K562 (cell line): ENCODE results near the gene TLN1. TPM values are rescaled to one million over a fixed set of nuclear protein-coding genes. Genes with fewer than 3 reads are reported as not detected.

Source experiments
- ATAC-seq: fragments of 200-7000 bp; cut with Tn5 transposase; 3 replicates; pipeline ENCODE4 v1.9.1; 2020; ENCODE audit warnings: moderate library complexity
- BruUV-seq: library from RNA; stranded (reverse); fragments of 400-500 nt; replicated peaks from 2 replicates; lab custom pipeline; 2021; lab: Mats Ljungman, UMichigan
- CTCF ChIA-PET: fragments of 300-600 bp; formaldehyde crosslinking; extraction: SDS; loops from one replicate; lab custom pipeline; 2021; ENCODE audit warnings: low intra/inter-chr PET ratio; lab: Yijun Ruan, JAX
- POLR2A ChIA-PET: fragments of 300-600, 350-650 bp; sonication (Branson Sonifier 250); formaldehyde crosslinking; extraction: SDS; loops from one replicate; lab custom pipeline; 2021; ENCODE audit warnings: antibody characterized with exemption, inconsistent platforms; lab: Yijun Ruan, JAX
- DNase-seq, 4 experiments: peaks; one replicate each; pipeline versions ENCODE4 v3.0.0 to v3.0.0-alpha.2; 2011 to 2018; ENCODE audit warnings: low spot score in 3 of 4, mixed read lengths in 3 of 4; ENCODE audit errors: extremely low read depth in 1 of 4
- FAIRE-seq: peaks from 2 replicates; lab custom pipeline; 2011; peaks lifted over from hg19 to GRCh38; lab: Jason Lieb, UNC
- H2AFZ ChIP-seq: 2 replicates; pipeline ENCODE4 v1.6.0; 2011; ENCODE audit warnings: low read depth, low read length, control low read depth, inconsistent platforms
- H3K27ac ChIP-seq: fragments of 200-600 bp; 3 replicates; pipeline ENCODE4 v1.8.0; 2011; ENCODE audit warnings: low read depth, mild to moderate bottlenecking, control low read depth, inconsistent platforms, low read length, moderate library complexity, mixed read lengths; ENCODE audit errors: extremely low read depth
- H3K27me3 ChIP-seq, 2 experiments: fragments of 300-600 bp in 1 of 2; 2 replicates in 1 of 2; 3 replicates in 1 of 2; pipeline versions ENCODE4 v1.6.0 to v1.8.0; 2011; ENCODE audit warnings: inconsistent platforms in 2 of 2, low read length in 2 of 2, mild to moderate bottlenecking in 1 of 2, mixed read lengths in 1 of 2, moderate library complexity in 1 of 2; ENCODE audit not compliant: control insufficient read depth in 2 of 2, insufficient read depth in 2 of 2
- H3K36me3 ChIP-seq: fragments of 300-600 bp; 3 replicates; pipeline ENCODE4 v1.8.0; 2011; ENCODE audit warnings: mild to moderate bottlenecking, low read length, inconsistent platforms; ENCODE audit not compliant: control insufficient read depth, insufficient read depth
- H3K4me1 ChIP-seq, 2 experiments: fragments of 200-600 bp in 1 of 2; replicated peaks in 1 of 2; 2 replicates in 1 of 2; 3 replicates in 1 of 2; pipeline versions ENCODE4 v1.5.1 to v1.8.0; 2011; ENCODE audit warnings: inconsistent platforms in 2 of 2, low read length in 2 of 2, mild to moderate bottlenecking in 1 of 2, mixed read lengths in 1 of 2, moderate library complexity in 1 of 2; ENCODE audit not compliant: control insufficient read depth in 2 of 2, insufficient read depth in 2 of 2
- H3K4me2 ChIP-seq: 2 replicates; pipeline ENCODE4 v1.6.1; 2011; ENCODE audit warnings: low read length, control low read depth, inconsistent platforms, mixed read lengths; ENCODE audit not compliant: insufficient read depth
- H3K4me3 ChIP-seq: fragments of 200-600 bp; sonication (generic), shearing (Covaris generic); 2 replicates; pipeline ENCODE4 v1.5.1; 2016; ENCODE audit warnings: control low read depth, inconsistent platforms
- H3K79me2 ChIP-seq: fragments of 200-600 bp; 3 replicates; pipeline ENCODE4 v1.8.0; 2011; ENCODE audit warnings: low read length, inconsistent platforms; ENCODE audit not compliant: control insufficient read depth, insufficient read depth
- H3K9ac ChIP-seq, 2 experiments: 2 replicates each; pipeline versions ENCODE4 v1.6.0 to v1.6.1; 2011; ENCODE audit warnings: low read depth in 2 of 2, low read length in 2 of 2, control low read depth in 1 of 2, inconsistent platforms in 1 of 2, mild to moderate bottlenecking in 1 of 2, mixed read lengths in 1 of 2; ENCODE audit not compliant: insufficient read depth in 1 of 2
- H3K9me1 ChIP-seq: one replicate; pipeline ENCODE4 v1.6.0; 2011; ENCODE audit warnings: inconsistent platforms, mild to moderate bottlenecking, low read length, moderate library complexity; ENCODE audit not compliant: control insufficient read depth, insufficient read depth
- H3K9me3 ChIP-seq: replicated peaks from 2 replicates; pipeline ENCODE4 v1.5.1; 2011; ENCODE audit warnings: low read depth, low read length, inconsistent platforms; ENCODE audit not compliant: control insufficient read depth, insufficient read depth
- H4K20me1 ChIP-seq: replicated peaks from 2 replicates; pipeline ENCODE4 v1.6.1; 2011; ENCODE audit warnings: low read length, inconsistent platforms, mixed read lengths; ENCODE audit not compliant: control insufficient read depth, insufficient read depth
- HNRNPL ChIP-seq: fragments of 200-400 bp; formaldehyde crosslinking; IDR thresholded peaks from 2 replicates; pipeline ENCODE4 v1.6.1; 2017; ENCODE audit warnings: low read depth, mild to moderate bottlenecking, low read length
- HNRNPLL ChIP-seq: fragments of 200-400 bp; formaldehyde crosslinking; IDR thresholded peaks from 2 replicates; pipeline ENCODE4 v1.6.1; 2017; ENCODE audit warnings: low read length, low read depth, mild to moderate bottlenecking; ENCODE audit not compliant: poor library complexity, severe bottlenecking
- PHF21A ChIP-seq: fragments of 450-650 bp; IDR thresholded peaks from 2 replicates; pipeline ENCODE4 v1.6.1; 2017; ENCODE audit warnings: low read depth, borderline replicate concordance
- RBM17 ChIP-seq: fragments of 200-400 bp; formaldehyde crosslinking; IDR thresholded peaks from 2 replicates; pipeline ENCODE4 v1.6.1; 2017; ENCODE audit warnings: low read depth, mild to moderate bottlenecking, low read length, borderline replicate concordance
- TAL1 ChIP-seq: fragments of 450-650 bp; IDR thresholded peaks from 2 replicates; pipeline ENCODE4 v1.6.1; 2016; ENCODE audit warnings: mild to moderate bottlenecking
- TRIM28 ChIP-seq: fragments of 450-650 bp; IDR thresholded peaks from 2 replicates; pipeline ENCODE4 v1.6.1; 2017
- TSC22D4 ChIP-seq: fragments of 450-650 bp; IDR thresholded peaks from 2 replicates; pipeline ENCODE4 v1.6.1; 2016; ENCODE audit warnings: missing genetic modification characterization, missing biosample characterization, control low read depth
- WGBS: fragments of 100-300 bp; shearing (Covaris generic); methylation state at CpG from one replicate; pipeline ENCODE4 v1.1.6; 2016; ENCODE audit warnings: low coverage, mixed read lengths; ENCODE audit not compliant: insufficient coverage; ENCODE audit errors: missing lambda C conversion rate; 5-methylcytosine and 5-hydroxymethylcytosine counted together
- in situ Hi-C: fragments of 300-500 bp; cut with MboI; formaldehyde crosslinking; loops from 4 replicates; pipeline ENCODE4 v1.15.0; 2018; ENCODE audit warnings: inconsistent platforms, mixed read lengths
- intact Hi-C: fragments of 100-400 bp; cut with micrococcal nuclease; formaldehyde crosslinking; loops from 2 replicates; pipeline ENCODE4 v1.14.2; 2022
- polyA plus RNA-seq, 8 experiments: library from polyadenylated mRNA; depleted of rRNA in 4 of 8; stranded (reverse) in 5 of 8; unstranded in 3 of 8; fragments of >200 nt; fragmentation: Nextera tagmentation in 2 of 8; fragmentation: Illumina TruSeq in 1 of 8; extraction: Ambion mirVana in 2 of 8; extraction: Trizol in 1 of 8; gene quantifications; 2 replicates each; pipeline versions ENCODE4 v1.2.1 to v1.2.3, GENCODE V29; 2011 to 2014; ENCODE audit warnings: inconsistent platforms in 1 of 8, missing spikeins in 1 of 8
- total RNA-seq, 7 experiments: library from RNA; depleted of rRNA in 6 of 7; stranded (reverse); fragments of >200 nt in 6 of 7; fragmentation: Illumina TruSeq in 2 of 7; extraction: Trizol in 2 of 7; gene quantifications; 2 replicates each; pipeline versions ENCODE4 v1.2.1 to v1.2.3, GENCODE V29; 2011 to 2021; ENCODE audit warnings: low replicate concordance in 1 of 7
- TF ChIP-seq, protein P1 (sequence below): fragments of 450-650 bp; IDR thresholded peaks from 2 replicates; pipeline ENCODE4 v1.6.1; 2016
- TF ChIP-seq, protein P2 (sequence below): fragments of 250-450 bp; sonication (Bioruptor Pico); IDR thresholded peaks from 2 replicates; pipeline ENCODE4 v1.8.0; 2022; ENCODE audit warnings: inconsistent platforms, mild to moderate bottlenecking, moderate library complexity, borderline replicate concordance
- TF ChIP-seq, protein P3 (sequence below): fragments of 250-450 bp; sonication (Bioruptor Pico); IDR thresholded peaks from 2 replicates; pipeline ENCODE4 v1.9.0; 2021; ENCODE audit warnings: mild to moderate bottlenecking
- TF ChIP-seq, protein P4 (sequence below): sonication (generic); formaldehyde crosslinking; IDR thresholded peaks from 2 replicates; pipeline ENCODE4 v1.8.0; 2022; ENCODE audit warnings: mild to moderate bottlenecking, low read depth, missing genetic modification reagents

The TLN1 gene
- total and polyA plus RNA-seq, 9 of the 15 experiments (the other 6 are each of a cell fraction or from before 2014, with no cell fraction given) = 3.6 to 240 (median 54.8) TPM

DNA sequence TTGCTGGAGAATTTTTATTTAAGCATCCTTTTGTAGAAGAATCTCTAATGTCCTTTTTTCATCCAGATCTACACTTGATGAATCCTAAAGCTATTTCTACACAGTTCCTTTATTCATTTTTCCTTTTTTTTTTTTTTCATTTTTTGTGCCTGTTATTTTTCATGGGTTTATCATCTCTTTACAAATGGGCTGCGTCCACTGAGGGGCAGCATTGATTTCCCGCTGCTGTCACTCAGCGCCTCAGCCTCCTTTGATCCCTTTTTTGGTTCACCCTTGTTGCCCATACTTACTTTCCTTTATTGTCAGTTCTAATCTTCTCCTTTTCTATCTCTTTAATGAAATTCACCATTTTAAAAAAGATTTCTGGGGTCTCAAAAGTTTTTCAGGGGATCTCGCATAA is 27.8 kb upstream of the TLN1 start:
- Histone ChIP-seq H2AFZ (no peak overlapping the region), H3K4me1 (peaks cover 3 to 9% of the 10 kb centered on the region in 2 experiments; a peak in 3 of 5 replicates), H3K4me3 (no peak overlapping the region), H3K36me3 (no peaks in the 10 kb centered on the region; the same call in 2 of the 3 replicates), H3K9me1 (no peaks in the 10 kb centered on the region), H3K4me2 (no peak overlapping the region), H4K20me1 (no peaks in the 10 kb centered on the region), H3K79me2 (peaks cover 53% of the 10 kb centered on the region), H3K27me3 (no peaks in the 10 kb centered on the region), H3K9ac (no peak overlapping the region), H3K9me3 (no peaks in the 10 kb centered on the region), H3K27ac (no peak overlapping the region)
- no peak for FAIRE-seq
- POLR2A ChIA-PET = interaction anchor here (0.6 to 1.2 kb wide), 2 partner anchors 12 to 152 kb away, joined by 3 to 5 read pairs; no protein-coding TSS in a partner anchor
- 74% methylated on average over 4 of the region's 4 CpGs for WGBS
- ATAC-seq = no peak
- CTCF ChIA-PET = no interaction called here
- no peak for DNase-seq
- intact Hi-C loops (no loop called here), in situ Hi-C loops (no loop called here)
- BruUV-seq = no TSS peak
- TF ChIP-seq, protein P1, sequence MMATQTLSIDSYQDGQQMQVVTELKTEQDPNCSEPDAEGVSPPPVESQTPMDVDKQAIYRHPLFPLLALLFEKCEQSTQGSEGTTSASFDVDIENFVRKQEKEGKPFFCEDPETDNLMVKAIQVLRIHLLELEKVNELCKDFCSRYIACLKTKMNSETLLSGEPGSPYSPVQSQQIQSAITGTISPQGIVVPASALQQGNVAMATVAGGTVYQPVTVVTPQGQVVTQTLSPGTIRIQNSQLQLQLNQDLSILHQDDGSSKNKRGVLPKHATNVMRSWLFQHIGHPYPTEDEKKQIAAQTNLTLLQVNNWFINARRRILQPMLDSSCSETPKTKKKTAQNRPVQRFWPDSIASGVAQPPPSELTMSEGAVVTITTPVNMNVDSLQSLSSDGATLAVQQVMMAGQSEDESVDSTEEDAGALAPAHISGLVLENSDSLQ = peak; percentile 48
- TF ChIP-seq HNRNPL = no peak

DNA sequence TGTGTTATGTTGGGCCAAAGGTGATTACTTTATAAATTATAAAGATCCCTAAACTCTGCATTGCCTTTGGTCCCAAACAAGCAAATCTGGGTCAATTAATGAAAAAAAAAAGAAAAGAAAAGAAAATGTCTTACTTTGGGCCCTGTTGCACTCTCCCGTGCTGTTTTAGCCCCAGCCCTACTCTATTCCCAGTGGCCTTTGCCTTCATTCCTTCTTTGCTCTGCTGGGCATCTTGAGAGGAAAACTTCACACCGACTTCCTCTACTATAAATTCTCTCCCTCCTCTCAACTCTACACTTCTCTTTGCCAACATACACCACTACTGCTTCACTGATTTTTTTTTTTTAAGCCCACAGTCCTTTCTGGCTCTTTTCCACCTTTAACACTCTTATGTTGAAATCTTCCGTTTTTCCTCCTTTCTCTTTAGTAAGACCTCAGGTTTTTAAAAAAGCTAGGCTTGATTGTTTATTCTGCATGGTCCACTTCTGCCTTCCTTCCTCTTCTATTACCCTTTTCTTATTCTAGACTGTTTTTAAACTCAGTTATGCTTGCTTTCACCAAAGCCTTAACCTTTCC is 26.6 kb upstream of the TLN1 start:
- no peak for TF ChIP-seq TAL1
- TF ChIP-seq PHF21A = no peak
- TF ChIP-seq, protein P2, sequence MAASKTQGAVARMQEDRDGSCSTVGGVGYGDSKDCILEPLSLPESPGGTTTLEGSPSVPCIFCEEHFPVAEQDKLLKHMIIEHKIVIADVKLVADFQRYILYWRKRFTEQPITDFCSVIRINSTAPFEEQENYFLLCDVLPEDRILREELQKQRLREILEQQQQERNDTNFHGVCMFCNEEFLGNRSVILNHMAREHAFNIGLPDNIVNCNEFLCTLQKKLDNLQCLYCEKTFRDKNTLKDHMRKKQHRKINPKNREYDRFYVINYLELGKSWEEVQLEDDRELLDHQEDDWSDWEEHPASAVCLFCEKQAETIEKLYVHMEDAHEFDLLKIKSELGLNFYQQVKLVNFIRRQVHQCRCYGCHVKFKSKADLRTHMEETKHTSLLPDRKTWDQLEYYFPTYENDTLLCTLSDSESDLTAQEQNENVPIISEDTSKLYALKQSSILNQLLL (CRISPR knock-in tag) = no peak
- TF ChIP-seq RBM17 = no peak
- no peak for TF ChIP-seq HNRNPLL
- no peak for TF ChIP-seq TRIM28
- TF ChIP-seq, protein P3, sequence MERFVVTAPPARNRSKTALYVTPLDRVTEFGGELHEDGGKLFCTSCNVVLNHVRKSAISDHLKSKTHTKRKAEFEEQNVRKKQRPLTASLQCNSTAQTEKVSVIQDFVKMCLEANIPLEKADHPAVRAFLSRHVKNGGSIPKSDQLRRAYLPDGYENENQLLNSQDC (CRISPR knock-in tag) = no peak
- TF ChIP-seq TSC22D4 (tag) = no peak
- TF ChIP-seq, protein P4, sequence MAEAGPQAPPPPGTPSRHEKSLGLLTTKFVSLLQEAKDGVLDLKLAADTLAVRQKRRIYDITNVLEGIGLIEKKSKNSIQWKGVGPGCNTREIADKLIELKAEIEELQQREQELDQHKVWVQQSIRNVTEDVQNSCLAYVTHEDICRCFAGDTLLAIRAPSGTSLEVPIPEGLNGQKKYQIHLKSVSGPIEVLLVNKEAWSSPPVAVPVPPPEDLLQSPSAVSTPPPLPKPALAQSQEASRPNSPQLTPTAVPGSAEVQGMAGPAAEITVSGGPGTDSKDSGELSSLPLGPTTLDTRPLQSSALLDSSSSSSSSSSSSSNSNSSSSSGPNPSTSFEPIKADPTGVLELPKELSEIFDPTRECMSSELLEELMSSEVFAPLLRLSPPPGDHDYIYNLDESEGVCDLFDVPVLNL (CRISPR knock-in tag) = no peak
- TF ChIP-seq, all 486 proteins: peak for 0
- ChIA-PET POLR2A (interaction anchor here (0.6 kb wide), 1 partner anchor 26 kb away, joined by 3 read pairs; no protein-coding TSS in a partner anchor), CTCF (no interaction called here)
- Histone ChIP-seq H2AFZ (no peak overlapping the region), H3K4me2 (peak overlapping the region; percentile 86; the same call in 1 of the 2 replicates), H3K27me3 (no peaks in the 10 kb centered on the region), H3K9me3 (no peaks in the 10 kb centered on the region), H3K79me2 (peaks cover 46% of the 10 kb centered on the region), H3K9me1 (no peaks in the 10 kb centered on the region), H3K36me3 (peaks cover 1% of the 10 kb centered on the region; the same call in 2 of the 3 replicates), H3K4me3 (no peak overlapping the region; the same call in 1 of the 2 replicates), H3K9ac (peak overlapping the region in 1 of 2 experiments; percentile 92; a peak in 2 of 4 replicates), H4K20me1 (no peaks in the 10 kb centered on the region), H3K27ac (no peak overlapping the region), H3K4me1 (peaks cover 4 to 9% of the 10 kb centered on the region in 2 experiments; a peak in 3 of 5 replicates)
- FAIRE-seq = no peak
- WGBS = 38% methylated on average over 3 of the region's 3 CpGs
- no peak for ATAC-seq
- intact Hi-C loops (no loop called here), in situ Hi-C loops (no loop called here)
- TSS peak; percentile 31 for BruUV-seq
- DNase-seq = no peak
